M059J (cell line): ENCODE measurements around the gene DAPK1. TPM values are rescaled to one million over a fixed set of nuclear protein-coding genes. Genes with fewer than 3 reads are reported as not detected.

Experiments
- DNase-seq: peaks from one replicate; pipeline ENCODE4 v3.0.0-alpha.2; 2012; ENCODE audit warnings: low read depth
- total RNA-seq: library from RNA; depleted of rRNA; stranded (reverse); fragments of >200 nt; shearing (Covaris generic); gene quantifications from 2 replicates; pipeline ENCODE4 v1.2.3, GENCODE V29; 2014

DAPK1 gene
- total RNA-seq, 1 experiment from 2014 or later = 40.0 TPM

GRCh38 chr9:87612536-87612935 lies 114.9 kb downstream of the DAPK1 start:
- no peak for DNase-seq

- peak; percentile 47 for DNase-seq
These were observed 115.8 kb downstream of the DAPK1 start for GRCh38 chr9:87613265-87614111.

- DNase-seq = no peak
These were observed 116.7 kb downstream of the DAPK1 start for GRCh38 chr9:87614397-87614796.

GRCh38 chr9:87615136-87615535 lies 117.5 kb downstream of the DAPK1 start:
- DNase-seq = no peak

GRCh38 chr9:87615547-87616148 lies 118.0 kb downstream of the DAPK1 start:
- peak; percentile 85 for DNase-seq

GRCh38 chr9:87618226-87618625 lies 120.6 kb downstream of the DAPK1 start:
- no peak for DNase-seq

- DNase-seq = no peak
These were observed 121.3 kb downstream of the DAPK1 start for GRCh38 chr9:87618931-87619330.

GRCh38 chr9:87619346-87619745 lies 121.7 kb downstream of the DAPK1 start:
- DNase-seq = no peak

- peak; percentile 44 for DNase-seq
These were observed 123.2 kb downstream of the DAPK1 start for GRCh38 chr9:87620731-87621322.

- DNase-seq = no peak
These were observed 124.4 kb downstream of the DAPK1 start for GRCh38 chr9:87622098-87622497.

GRCh38 chr9:87622923-87623322 lies 125.3 kb downstream of the DAPK1 start:
- DNase-seq = no peak

GRCh38 chr9:87628346-87628745 lies 130.7 kb downstream of the DAPK1 start:
- DNase-seq = no peak

- no peak for DNase-seq
These were observed 131.4 kb downstream of the DAPK1 start for GRCh38 chr9:87629104-87629503.

- DNase-seq = no peak
These were observed 132.6 kb downstream of the DAPK1 start for GRCh38 chr9:87630266-87630665.

- no peak for DNase-seq
These were observed 133.2 kb downstream of the DAPK1 start for GRCh38 chr9:87630846-87631245.

- DNase-seq = no peak
These were observed 138.2 kb downstream of the DAPK1 start for GRCh38 chr9:87635656-87636501.

GRCh38 chr9:87638292-87638691 lies 140.6 kb downstream of the DAPK1 start:
- DNase-seq = no peak

- DNase-seq = no peak
These were observed 142.3 kb downstream of the DAPK1 start for GRCh38 chr9:87639949-87640348.

- DNase-seq = peak; percentile 89
These were observed 142.7 kb downstream of the DAPK1 start for GRCh38 chr9:87640385-87640795.

- DNase-seq = no peak
These were observed 143.4 kb downstream of the DAPK1 start for GRCh38 chr9:87641067-87641466.

GRCh38 chr9:87642330-87643106 lies 144.9 kb downstream of the DAPK1 start:
- no peak for DNase-seq
